NCI-H2029 (cell line): ENCODE data around the gene PHACTR4.
"Not testable (repeated sequence)": the region's sequence is repeated elsewhere in the genome, so short reads cannot be mapped to it uniquely, and the experiment has no call there.

Experiments
- DNase-seq: peaks from one replicate; lab custom pipeline; 2025; lab: John Stamatoyannopoulos, UW

PHACTR4 gene

DNA sequence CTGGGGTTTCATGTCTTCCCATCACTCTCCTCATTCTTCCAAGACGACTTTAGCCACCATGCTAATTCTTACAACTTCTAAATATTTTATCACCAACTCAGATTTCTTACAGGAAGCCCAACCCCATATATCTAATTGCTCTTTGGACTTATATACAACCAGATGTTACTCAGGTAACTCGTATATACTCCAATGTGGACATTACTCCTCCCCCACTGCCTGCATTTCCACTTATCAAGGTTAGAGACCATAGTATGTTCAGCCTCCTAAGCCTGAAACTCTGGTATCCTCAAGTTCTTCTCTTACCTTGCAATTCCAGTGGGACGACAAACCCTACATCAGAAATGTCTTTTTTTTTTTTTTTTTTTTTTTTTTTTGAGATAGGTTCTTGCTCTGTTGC, 133.6 kb downstream of the PHACTR4 start:
- DNase-seq: no peak

DNA sequence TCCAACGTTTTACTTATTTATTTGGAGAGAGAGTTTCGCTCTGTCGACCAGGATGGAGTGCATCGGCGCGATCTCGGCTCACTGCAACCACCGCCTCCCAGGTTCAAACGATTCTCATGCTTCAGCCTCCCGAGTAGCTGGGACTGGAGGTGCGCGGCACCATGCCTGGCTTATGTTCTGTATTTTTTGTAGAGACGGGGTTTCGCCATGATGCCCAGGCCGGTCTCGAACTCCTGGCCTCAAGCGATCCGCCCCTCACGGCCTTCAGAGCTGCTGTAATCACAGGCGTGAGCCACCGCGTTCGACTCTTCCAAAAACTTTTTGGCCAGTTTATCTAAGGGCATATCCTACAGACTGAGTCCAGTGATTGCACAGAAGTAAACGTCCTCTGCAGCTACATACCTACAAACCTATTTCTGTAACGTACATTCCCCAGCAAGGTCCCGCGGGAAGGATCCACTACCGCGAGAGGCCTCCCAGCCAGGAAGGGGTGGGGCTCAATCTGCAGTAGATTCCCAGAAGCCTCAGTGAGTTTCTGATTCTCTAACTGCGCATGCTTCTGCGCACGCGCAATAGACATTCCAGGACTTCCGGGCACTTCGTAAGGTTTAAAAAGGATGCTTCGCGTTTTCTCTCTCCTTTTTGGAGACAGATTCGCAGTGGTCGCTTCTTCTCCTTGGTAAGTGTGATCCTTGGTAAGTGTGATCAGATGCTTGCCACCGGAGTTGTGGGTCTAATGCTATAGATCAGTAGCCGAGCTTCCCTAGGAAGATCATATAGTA, 136.1 kb downstream of the PHACTR4 start, which contains the start of gene RCC1:
Gene RCC1 (plus strand): TSS at position 638 of the 782 bp plus-strand sequence. CDS start 23,824 bp downstream, outside the sequence.
- peak; percentile 94 for DNase-seq

GRCh38 chr1:28506907-28507246, 137.3 kb downstream of the PHACTR4 start:
- DNase-seq: no peak

DNA sequence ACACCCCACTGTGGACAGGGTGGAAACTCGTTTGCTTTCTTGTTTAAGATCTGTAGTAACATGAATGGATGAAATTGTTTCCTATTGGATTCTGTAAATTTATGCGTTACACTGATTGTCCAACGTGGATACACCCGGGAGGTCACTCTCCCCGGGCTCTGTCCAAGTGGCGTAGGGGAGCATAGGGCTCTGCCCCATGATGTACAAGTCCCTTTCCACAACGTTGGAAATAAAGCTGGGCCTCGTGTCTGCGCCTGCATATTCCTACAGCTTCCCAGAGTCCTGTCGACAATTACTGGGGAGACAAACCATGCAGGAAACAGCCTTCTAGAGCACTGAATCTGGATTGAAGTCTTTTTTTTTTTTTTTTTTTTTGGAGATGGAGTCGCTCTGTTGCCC, 137.7 kb downstream of the PHACTR4 start:
- no peak for DNase-seq

GRCh38 chr1:28507646-28508434, 138.3 kb downstream of the PHACTR4 start:
- no peak for DNase-seq

DNA sequence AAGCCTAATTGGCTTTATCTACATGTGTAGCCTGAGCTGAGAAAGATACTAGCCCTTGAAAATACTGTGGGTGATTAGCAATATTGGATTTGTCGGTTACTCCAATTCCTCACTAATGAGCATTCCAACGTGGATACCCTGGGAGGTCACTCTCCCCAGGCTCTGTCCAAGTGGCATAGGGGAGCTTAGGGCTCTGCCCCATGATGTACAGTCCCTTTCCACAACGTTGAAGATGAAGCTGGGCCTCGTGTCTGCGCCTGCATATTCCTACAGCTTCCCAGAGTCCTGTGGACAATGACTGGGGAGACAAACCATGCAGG, 138.9 kb downstream of the PHACTR4 start:
- DNase-seq: no peak

- no peak for DNase-seq
These were observed 140.2 kb downstream of the PHACTR4 start for GRCh38 chr1:28509705-28510272.

GRCh38 chr1:28510273-28510969, 140.9 kb downstream of the PHACTR4 start:
- no peak for DNase-seq

DNA sequence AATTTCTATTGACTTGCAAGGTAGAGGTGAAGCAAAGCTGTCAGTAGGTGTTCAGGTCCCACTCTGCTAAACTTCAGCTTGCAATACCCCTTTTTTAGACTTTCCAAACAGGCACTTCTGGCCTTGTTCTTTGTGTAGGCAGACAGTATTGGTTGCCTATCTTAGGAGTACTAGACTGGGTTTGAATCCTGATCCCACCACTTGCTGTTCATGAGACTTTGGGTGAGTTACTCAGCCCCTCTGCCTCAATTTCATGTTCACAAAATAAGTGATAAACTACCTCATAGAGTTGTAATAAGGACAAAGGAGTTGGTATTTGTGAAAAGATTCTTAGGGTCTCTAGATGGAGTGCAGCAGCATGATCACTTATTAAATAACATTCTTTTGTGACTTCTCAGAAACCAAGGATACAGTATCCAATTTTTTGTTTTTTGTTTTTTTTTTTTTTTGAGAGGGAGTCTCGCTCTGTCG, 141.5 kb downstream of the PHACTR4 start:
- no peak for DNase-seq

DNA sequence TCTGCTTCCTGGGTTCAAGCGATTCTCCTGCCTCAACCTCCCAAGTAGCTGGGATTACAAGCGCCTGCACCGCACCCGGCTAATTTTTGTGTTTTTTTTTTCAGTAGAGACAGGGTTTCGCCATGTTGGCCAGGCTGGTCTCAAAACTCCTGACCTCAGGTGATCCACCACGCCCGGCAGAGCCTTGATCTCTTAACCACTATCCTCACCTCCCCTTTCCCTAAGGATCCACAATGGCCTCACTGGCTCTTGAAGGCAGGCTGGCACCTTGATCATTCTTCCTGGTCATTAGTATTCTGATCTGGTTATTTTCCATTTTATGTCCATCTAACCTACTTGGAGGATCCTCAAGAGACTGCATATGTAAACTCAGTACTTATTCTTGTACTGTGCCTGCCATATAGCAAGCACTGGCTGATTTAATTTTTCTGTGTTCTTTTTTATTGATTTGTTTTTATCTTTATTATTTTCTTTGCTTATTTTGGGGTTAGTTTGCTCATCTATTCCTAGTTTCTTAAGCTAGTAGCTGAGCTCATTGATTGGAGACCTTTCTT, 142.6 kb downstream of the PHACTR4 start:
- DNase-seq: no peak

DNA sequence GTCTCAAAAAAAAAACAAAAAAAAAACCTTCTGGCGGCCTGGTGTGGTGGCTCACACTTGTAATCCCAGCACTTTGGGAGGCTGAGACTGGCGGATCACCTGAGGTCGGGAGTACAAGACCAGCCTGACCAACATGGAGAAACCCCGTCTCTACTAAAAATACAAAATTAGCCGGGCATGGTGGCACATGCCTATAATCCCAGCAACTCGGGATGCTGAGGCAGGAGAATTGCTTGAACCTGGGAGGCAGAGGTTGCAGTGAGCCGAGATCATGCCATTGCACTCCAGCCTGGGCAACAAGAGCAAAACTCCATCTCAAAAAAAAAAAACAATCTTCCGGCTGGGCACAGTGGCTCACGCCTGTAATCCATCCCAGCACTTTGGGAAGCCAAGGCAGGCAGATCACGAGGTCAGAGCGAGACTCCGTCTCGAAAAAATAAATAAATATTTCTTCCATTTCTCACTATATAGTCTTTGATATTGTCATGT, 144.9 kb downstream of the PHACTR4 start:
- not testable (repeated sequence) for DNase-seq

DNA sequence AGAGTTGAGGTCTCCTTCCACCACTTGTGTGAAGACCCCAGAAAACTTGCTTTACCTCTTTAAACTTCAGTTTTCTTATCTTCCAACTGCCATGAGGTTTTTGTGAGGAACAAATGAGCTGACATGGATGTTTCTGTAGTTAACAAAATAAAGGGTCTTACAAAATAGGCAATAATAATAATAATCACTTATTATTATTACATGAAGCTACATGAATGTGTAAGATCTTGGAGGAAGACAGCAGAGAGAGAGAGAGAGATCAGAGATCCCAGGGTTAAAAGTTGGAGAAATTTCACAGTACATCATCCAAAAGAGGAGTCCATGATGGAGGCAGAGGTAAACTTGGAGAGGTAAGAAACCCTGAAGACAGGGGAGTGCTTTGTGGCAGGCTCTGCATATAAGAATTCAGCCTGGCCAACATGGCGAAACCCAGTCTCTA, 147.0 kb downstream of the PHACTR4 start:
- no peak for DNase-seq

- DNase-seq: no peak
These were observed 148.1 kb downstream of the PHACTR4 start for GRCh38 chr1:28517649-28517999.

DNA sequence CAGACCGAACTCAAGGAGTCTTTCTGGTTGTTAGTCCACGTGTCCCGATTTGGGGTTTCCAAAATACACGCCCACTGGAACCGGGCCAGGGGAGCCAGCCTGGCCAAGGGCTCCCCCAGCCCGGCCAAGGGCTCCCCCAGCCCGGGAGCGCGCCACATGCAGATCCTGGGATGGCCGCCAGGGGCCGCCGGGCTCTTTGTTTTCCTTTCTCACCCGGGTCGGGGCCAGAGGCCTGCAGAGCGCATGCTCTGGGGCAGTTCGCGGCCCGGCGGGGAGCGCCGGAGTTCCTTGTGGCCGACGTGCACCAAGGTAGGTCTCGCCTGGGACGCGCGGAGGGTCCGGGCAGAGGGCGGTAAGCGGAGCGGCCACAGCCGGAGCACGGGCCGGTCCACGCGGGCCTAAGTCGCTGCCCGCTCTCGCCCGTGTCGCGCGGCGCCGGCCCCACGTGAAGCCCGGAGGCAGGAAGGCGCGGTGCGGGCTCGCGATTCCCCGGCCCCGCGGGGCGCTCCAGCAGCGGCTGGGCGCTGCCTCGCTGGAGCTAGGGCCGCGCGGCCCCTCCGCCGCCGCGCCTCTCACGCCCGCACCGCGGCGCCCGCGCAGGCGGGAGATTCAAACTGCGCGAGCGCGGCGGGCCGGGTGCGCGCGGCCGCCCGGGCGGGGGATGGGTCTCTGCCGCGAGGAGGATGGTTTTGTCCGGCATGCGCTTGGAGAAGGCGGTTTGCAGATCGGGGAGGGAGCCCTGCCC, 148.6 kb downstream of the PHACTR4 start:
- DNase-seq: peak; percentile 74

GRCh38 chr1:28518745-28519341, 149.3 kb downstream of the PHACTR4 start:
- DNase-seq: no peak

- no peak for DNase-seq
These were observed 150.6 kb downstream of the PHACTR4 start for GRCh38 chr1:28519946-28520725.

DNA sequence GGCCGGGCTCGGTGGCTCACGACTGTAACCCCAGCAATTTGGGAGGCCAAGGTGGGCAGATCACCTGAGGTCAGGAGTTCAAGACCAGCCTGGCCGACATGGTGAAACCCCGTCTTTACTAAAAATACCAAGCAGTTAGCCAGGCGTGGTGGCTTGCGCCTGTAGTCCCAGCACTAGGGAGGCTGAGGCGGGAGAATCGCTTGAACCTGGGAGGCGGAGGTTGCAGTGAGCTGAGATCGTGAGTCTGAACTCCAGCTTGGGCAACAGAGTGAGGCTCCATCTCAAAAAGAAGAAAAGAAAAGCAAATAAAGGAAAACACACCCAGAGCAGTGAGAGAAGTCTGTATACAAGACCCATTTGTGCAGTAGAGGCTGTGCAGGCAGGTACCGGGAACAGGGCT, 151.3 kb downstream of the PHACTR4 start:
- not testable (repeated sequence) for DNase-seq

- DNase-seq: no peak
These were observed 152.1 kb downstream of the PHACTR4 start for GRCh38 chr1:28521502-28522164.

DNA sequence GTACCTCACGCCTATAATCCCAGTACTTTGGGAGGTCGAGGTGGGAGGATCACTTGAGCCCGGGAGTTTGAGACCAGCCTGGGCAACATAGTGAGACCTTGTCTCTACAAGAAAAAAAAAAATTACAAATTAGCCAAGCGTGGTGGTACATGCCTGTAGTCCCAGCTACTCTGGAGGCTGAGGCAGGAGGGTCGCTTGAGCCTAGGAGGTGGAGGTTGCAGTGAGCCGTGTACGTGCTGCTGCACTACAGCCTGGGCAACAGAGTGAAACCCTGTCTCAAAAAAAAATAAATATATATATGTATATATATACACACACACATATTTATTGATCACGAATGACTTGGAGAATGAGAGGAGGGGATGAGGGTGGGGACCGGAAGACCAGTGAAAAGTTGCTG, 153.0 kb downstream of the PHACTR4 start:
- DNase-seq: not testable (repeated sequence)
